ENCODE results near the gene DHRSX.
"Not testable (repeated sequence)": the region's sequence is repeated elsewhere in the genome, so short reads cannot be mapped to it uniquely, and the experiment has no call there.

GRCh38 chrX:2519638-2520037, 18.9 kb upstream of the DHRSX start:
- not testable (repeated sequence) for TF ChIP-seq EZH2 (IDR thresholded peaks at IDR 0.05); POLR2AphosphoS5 (IDR thresholded peaks at IDR 0.05; ENCODE audit: borderline replicate concordance, low read depth, low read length)

Measured in SK-N-MC (cell line).